ENCODE data around the gene KCNE3.

Gene KCNE3

DNA sequence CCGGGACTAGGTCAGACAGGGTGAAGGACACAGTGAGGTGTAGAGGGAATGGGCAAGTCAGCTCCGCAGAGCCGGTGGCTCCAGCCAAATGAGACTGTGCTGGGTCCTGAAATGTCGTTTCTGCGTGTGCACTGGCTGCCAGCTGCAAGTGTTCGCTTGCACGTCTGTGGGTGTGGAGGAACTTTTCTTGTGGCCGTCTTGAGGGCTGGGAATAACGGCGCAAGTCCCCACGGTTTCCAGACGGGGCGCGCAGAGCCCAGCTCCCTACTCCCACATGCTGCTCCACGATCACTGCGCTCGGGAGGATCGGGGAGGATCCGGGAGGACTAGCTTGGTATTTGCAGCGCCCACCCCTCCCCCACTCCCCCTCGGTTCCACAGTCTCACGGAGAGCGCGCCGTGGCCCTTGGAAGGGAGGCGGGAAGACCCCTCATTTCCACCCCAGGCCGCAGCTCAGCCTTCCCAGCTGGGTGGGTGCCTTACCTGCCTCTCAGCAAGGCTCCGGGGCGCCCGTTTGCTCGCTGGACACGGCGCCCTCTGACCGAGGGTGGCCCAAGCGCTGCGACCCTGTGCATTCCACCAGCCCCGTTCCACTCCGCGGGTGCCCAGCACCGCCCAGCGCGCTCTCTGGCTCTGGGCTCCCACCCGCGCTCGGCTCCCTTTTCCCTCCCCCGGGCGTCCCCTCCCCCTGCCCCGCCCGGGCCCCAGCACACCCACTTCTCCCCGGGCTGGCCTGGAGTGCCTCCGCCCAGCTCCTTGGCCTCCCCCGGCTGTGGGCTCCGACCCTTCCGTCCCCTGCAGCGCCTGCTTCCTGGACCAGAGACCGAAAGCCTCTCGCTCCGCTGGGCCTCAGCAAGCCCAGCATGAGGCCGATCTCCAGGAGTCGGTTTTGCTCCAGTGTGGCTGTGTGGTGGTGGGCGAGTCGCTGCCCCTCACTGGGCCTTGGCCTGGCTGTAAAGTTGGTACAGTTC, at the start of gene KCNE3:
Gene KCNE3, minus strand, starts transcription at position 634 of the 970 bp plus-strand sequence. CDS start 9,986 bp downstream, outside the sequence.
- no peak for DNase-seq

DNA sequence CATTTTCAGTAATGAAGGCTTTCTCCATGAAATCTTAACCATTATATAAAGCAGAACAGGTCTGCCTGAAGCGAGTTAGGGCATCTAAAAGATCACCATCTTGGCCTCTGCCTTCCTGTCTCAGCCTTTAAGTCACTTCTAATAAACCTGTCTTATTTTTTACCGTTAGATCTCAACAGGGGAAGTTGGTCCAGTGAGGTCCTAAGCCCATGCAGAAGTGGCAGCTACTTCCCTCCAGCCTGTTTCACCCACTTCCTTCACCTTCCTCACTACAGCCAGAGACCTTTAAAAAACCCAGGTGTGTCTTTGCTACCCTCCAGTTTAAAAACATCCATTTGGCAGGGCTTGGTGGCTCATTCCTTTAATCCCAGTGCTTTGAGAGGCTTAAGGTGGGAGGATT, 40.2 kb upstream of the KCNE3 start:
- DNase-seq: no peak

- no peak for DNase-seq
Measured at GRCh38 chr11:74506823-74507222, 39.5 kb upstream of the KCNE3 start.

- no peak for DNase-seq
Measured at GRCh38 chr11:74505911-74506310, 38.6 kb upstream of the KCNE3 start.

DNA sequence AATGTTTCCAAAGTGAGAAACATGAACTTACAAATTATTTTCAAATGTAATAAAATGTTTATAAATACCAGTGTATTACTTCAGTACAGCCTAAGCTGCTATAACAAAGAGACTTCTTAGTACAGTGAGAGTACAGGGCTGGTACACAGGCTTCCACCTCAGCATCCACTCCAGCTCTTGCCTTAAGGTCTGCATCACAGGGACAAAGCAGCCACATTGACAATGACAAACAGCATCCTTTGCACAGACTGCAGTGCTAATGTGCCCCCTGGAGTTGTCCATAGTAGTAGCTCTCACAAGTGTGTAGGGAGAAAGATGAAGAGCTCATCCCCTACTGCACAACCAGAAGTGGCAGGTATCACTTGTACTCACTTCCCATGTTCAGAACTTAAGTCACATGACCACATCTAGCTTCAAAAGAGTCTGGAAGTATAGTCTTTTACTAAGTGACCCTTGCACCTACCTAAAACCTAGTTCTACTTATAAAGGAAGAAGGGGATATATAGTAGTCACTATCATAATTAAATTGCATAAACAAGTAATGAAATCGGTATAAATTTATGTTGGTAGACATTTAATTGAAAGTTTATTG, 36.8 kb upstream of the KCNE3 start:
- peak in 1 of 2 experiments; percentile 2 for DNase-seq

DNA sequence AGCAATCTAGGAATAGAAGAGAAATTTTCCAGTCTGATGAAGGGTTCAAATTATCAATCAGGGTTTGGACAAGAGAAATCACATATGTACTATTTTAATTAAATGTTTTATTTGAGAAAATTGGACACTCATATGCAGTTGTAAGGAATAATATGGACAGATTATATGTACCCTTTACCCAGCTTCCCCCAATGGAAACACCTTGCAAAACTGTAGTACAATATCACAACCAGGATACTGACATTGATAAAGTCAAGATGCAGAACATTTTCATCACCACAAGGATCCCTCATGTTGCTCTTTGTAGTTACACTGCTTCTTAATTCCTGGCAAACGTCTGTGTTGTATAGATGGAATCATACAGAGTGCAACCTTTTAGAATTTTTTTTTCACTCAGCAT, 27.6 kb upstream of the KCNE3 start:
- no peak for DNase-seq

GRCh38 chr11:74493791-74494630, 26.7 kb upstream of the KCNE3 start:
- peak in 1 of 2 experiments; percentile 77 for DNase-seq

GRCh38 chr11:74492974-74493790, 25.8 kb upstream of the KCNE3 start, which contains the start of gene LIPT2:
TSS of gene LIPT2 (minus strand) at chr11:74493724. CDS start at chr11:74493703, 21 bp downstream.
- peak; percentile 93 to 96 for DNase-seq

GRCh38 chr11:74492084-74492483, 24.7 kb upstream of the KCNE3 start:
- DNase-seq: no peak

- no peak for DNase-seq
Measured at GRCh38 chr11:74490941-74491340, 23.6 kb upstream of the KCNE3 start.

GRCh38 chr11:74487875-74488274, 20.5 kb upstream of the KCNE3 start:
- no peak for DNase-seq

GRCh38 chr11:74485868-74486267, 18.5 kb upstream of the KCNE3 start:
- no peak for DNase-seq

DNA sequence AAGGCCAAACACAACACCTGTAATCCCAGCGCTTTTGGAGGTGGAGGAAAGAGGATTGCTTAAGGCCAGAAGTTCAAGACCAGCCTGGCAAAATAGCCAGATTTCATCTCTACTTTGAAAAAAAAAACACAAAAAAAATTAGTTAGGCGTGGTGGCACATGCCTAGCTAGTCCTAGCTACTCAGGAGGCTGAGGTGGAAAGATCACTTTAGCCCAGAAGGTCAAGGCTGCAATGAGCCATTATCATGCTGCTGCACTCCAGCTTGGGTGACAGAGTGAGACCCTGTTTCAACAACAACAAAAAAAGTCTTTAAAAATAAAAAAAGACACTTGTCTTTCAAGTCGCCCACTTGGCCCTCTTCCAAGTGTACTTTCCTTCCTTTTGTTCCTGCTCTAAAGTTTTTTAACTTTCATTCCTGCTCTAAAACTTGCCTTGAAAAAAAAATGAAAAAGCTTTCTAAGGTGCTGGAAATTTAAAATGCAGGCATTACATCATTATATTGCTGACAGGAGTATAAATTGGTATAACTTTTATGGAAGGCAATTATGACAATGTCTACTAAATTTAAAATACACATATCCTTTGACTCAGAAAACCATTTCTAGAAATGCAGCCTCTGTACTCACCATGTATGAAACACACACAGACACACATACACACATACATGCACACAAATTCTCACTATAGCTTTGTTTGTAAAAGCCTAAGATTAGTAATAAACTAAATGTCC, 13.5 kb upstream of the KCNE3 start:
- no peak for DNase-seq

GRCh38 chr11:74479732-74480123, 12.4 kb upstream of the KCNE3 start:
- DNase-seq: no peak

DNA sequence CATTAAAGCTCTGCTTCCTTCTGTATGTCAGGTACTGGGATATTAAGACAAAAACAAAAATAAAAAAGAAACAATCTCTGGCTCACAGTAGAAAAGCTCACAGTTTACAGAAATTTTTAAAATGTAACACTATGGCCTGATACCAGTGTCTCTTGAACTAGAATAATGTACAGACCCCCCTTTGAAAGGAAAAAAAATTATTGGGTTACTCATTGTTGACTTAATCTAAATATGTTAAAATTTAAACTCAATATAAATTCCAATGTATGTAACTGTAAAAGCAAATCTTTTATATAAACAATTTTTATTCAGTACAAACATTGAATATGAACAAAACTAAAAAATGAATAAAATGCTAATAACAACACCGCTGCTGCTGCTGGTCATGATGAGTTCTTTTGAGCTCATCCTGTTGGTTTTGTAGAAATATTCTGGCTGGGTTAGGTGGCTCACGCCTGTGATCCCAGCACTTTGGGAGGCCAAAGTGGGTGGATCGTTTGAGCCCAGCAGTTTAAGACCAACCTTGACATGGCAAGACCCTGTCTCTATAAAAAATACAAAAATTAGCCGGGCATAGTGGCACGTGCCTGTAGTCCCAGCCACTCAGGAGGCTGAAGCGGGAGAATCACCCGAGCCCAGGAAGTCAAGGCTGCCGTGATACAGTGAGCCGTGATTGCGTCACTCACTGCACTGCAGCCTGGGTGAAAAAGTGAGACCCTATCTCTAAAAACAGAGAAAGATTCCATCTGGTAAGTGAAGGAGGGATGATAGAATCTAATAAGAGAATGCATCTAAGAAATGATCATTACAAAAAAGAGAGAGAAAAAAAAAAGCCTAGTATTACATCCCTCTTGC, 11.8 kb upstream of the KCNE3 start:
- no peak for DNase-seq

DNA sequence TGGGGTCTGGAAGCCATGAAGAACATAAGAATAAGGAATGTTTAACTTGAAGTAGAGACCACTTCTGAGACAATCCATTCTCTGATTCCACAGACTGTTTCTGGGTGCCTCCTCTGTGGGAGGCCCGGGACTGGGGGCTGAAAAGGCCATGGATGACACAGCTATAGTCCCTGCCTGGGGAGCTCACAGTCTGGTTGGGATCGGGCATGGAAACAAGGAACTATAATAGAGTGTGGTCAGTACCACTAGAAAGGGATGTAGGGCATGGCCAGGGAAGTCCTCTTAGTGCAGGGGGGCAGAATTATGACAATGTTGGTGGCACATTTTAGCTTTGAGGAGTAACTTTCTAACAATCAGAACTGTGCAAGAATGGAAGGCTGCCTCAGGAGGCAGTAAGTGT, 9.2 kb upstream of the KCNE3 start:
- DNase-seq: no peak

DNA sequence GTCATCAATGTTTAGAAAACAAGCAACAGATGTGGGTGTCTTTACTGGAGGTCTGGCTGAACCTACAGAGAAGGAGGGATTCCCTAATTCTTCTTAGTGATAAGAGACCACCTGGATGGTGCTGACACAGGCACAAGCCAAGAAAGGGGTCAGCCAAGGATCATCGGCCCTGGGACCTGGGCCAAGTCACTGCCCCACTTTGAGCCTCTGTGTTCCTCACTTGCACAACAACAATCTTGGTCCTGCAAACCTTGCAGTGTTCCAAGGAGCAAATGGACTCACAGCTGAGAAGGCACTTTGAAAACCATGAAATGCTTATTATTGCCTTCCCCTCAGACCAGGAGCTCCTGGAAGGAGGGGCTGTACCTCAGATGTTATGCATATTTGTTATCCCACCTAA, 7.0 kb upstream of the KCNE3 start:
- DNase-seq: no peak

DNA sequence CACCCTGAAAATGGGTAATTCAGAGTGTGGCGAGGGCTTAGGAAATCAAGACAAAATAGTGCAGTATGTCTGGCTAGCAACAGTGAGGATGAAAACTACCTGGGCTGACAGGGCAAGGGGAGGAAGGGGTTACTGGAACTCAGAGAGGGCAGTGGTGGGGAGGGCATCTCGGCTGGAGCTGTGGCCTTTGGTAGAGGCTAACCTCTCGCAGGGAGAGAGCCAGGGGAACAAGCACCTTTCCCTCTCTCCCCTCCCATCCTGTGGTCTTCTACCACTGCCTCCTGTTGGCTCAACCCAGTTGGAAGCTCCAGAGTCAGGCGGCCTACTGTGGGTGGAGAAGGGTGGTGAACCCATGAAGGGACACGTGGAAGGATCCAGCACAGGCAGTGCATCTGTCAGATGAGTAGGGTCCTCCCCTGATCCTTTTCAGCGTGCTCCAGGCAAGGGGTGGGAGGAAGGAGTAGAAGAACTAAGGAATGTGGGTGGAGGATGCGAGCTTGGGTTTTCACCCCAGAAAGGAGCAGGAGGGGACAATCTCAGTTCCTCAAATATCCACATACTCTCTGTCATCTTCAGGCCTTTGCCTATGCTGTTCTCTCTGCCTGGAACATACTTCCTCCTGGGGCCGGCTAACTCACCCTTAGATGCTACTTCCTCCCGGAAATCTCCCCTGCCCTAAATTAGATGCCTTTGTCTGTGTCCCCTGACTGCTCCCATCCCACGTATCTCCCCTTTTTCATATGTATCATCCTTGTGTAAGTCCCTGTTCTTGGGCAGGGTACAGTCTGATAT, 6.2 kb upstream of the KCNE3 start:
- no peak for DNase-seq

DNA sequence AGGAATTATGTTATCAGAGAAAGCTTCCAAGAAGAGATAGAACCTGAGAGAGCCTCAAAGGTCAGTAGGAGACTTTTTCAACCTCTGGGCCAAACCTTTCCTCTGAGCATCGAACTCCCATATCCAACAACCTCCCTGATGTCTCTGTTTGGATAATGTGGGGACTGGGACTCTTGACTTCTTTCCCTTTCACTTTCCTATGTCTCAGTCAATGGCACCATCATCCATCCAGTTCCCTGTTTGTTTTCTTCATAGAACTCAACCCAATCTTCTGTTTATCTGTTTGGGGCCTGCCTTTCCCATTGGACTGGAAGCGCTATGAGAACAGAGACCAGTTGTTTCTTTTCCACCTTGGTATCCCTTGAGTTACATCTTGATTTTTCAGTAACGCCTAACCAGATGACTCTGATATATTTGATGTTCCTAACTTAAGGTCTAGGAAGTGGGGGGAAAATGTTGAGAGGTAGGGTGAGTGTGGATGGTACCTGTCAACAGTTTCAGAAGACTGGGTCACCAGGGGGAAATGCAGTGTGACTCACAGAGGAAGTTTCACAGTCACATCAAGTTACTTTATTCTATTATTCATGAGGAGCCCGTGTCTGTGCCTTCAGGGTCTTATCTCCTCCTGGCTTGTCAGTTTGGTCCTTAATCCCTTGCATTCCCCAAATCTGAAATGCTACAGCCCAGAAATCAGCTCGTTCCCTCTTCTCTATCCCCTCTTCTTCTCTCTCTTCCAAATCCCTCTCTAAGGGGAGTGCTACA, 4.5 kb upstream of the KCNE3 start:
- no peak for DNase-seq

Data from NCI-H1930 (cell line).